GM12878 (cell line): Measurements from ENCODE around the gene HMOX1. TPM values are rescaled to one million over a fixed set of nuclear protein-coding genes. Genes with fewer than 3 reads are reported as not detected.
A peak's percentile ranks its signal among the peaks of the same experiment; 100 is the strongest.

Experiments
- ATAC-seq: fragments of 200-7000 bp; cut with Tn5 transposase; 3 replicates; pipeline ENCODE4 v1.9.1; 2020; ENCODE audit warnings: mild to moderate bottlenecking, moderate library complexity
- BruUV-seq: library from RNA; stranded (reverse); fragments of 400-500 nt; replicated peaks from 2 replicates; lab custom pipeline; 2021; lab: Mats Ljungman, UMichigan
- CTCF ChIA-PET: fragments of 300-600 bp; sonication (Branson Sonifier 250); formaldehyde crosslinking; extraction: SDS; loops from one replicate; lab custom pipeline; 2021; ENCODE audit warnings: inconsistent platforms; lab: Yijun Ruan, JAX
- POLR2A ChIA-PET: fragments of 350-600 bp; formaldehyde crosslinking; extraction: SDS; loops from one replicate; lab custom pipeline; 2021; ENCODE audit warnings: inconsistent platforms; lab: Charles Lee
- RAD21 ChIA-PET: fragments of 300-600 bp; sonication (Branson Sonifier 250); formaldehyde crosslinking; loops from one replicate; lab custom pipeline; 2023; ENCODE audit warnings: antibody characterized with exemption; ENCODE audit not compliant: unreplicated experiment; lab: Charles Lee
- SMC1A ChIA-PET: fragments of 300-600 bp; sonication (Branson Sonifier 250); formaldehyde crosslinking; loops from one replicate; lab custom pipeline; 2023; ENCODE audit not compliant: unreplicated experiment, uncharacterized antibody; lab: Charles Lee
- DNase-seq: peaks from one replicate; pipeline ENCODE4 v3.0.0-alpha.2; 2011; ENCODE audit warnings: low read depth, low spot score
- FAIRE-seq: peaks from 3 replicates; lab custom pipeline; 2011; peaks lifted over from hg19 to GRCh38; lab: Jason Lieb, UNC
- H2AFZ ChIP-seq: 2 replicates; pipeline ENCODE4 v1.6.0; 2011; ENCODE audit warnings: low read depth, low read length, control low read depth; ENCODE audit not compliant: control insufficient read depth
- H3K27ac ChIP-seq: 2 replicates; pipeline ENCODE4 v1.5.1; 2011; ENCODE audit warnings: control low read depth; ENCODE audit not compliant: control insufficient read depth, insufficient read depth
- H3K27me3 ChIP-seq, 2 experiments: replicated peaks in 1 of 2; 2 replicates each; pipeline versions ENCODE4 v1.6.0 to v1.6.1; 2011; ENCODE audit warnings: low read length in 1 of 2; ENCODE audit not compliant: control insufficient read depth in 2 of 2, insufficient read depth in 2 of 2
- H3K36me3 ChIP-seq, 2 experiments: 2 replicates each; pipeline ENCODE4 v1.5.1; 2011; ENCODE audit warnings: low read length in 1 of 2; ENCODE audit not compliant: control insufficient read depth in 2 of 2, insufficient read depth in 2 of 2
- H3K4me1 ChIP-seq: 2 replicates; pipeline ENCODE4 v1.6.1; 2011; ENCODE audit warnings: mild to moderate bottlenecking, low read length, moderate library complexity, mixed read lengths; ENCODE audit not compliant: control insufficient read depth, insufficient read depth
- H3K4me2 ChIP-seq: 2 replicates; pipeline ENCODE4 v1.6.0; 2011; ENCODE audit warnings: control low read depth; ENCODE audit not compliant: control insufficient read depth, insufficient read depth
- H3K4me3 ChIP-seq: fragments of 200-600 bp; sonication (generic); 2 replicates; pipeline ENCODE4 v1.5.1; 2016
- H3K79me2 ChIP-seq: 2 replicates; pipeline ENCODE4 v1.6.0; 2011; ENCODE audit warnings: low read length; ENCODE audit not compliant: control insufficient read depth, insufficient read depth
- H3K9ac ChIP-seq: 2 replicates; pipeline ENCODE4 v1.8.0; 2011; ENCODE audit warnings: low read length, control low read depth, mixed read lengths; ENCODE audit not compliant: control insufficient read depth, insufficient read depth
- H3K9me3 ChIP-seq: replicated peaks from 3 replicates; pipeline ENCODE4 v1.5.1; 2011; ENCODE audit warnings: mild to moderate bottlenecking, low read length; ENCODE audit not compliant: control insufficient read depth, insufficient read depth
- H4K20me1 ChIP-seq: 2 replicates; pipeline ENCODE4 v1.6.0; 2011; ENCODE audit not compliant: control insufficient read depth, insufficient read depth
- BMI1 ChIP-seq: fragments of 450-650 bp; IDR thresholded peaks from 2 replicates; pipeline ENCODE4 v1.6.1; 2016; ENCODE audit warnings: mild to moderate bottlenecking, moderate library complexity, borderline replicate concordance
- DPF2 ChIP-seq: fragments of 450-650 bp; IDR thresholded peaks from 2 replicates; pipeline ENCODE4 v1.6.1; 2017; ENCODE audit warnings: mild to moderate bottlenecking
- EED ChIP-seq: sonication (generic); IDR thresholded peaks from 2 replicates; pipeline ENCODE4 v1.6.1; 2016; ENCODE audit warnings: antibody characterized with exemption, low read depth
- FOS ChIP-seq: IDR thresholded peaks from 3 replicates; pipeline ENCODE4 v1.6.1; 2011; ENCODE audit warnings: borderline replicate concordance; ENCODE audit not compliant: insufficient read length; ENCODE audit errors: extremely low read depth
- GABPA ChIP-seq: IDR thresholded peaks from 2 replicates; pipeline ENCODE4 v1.6.1; 2014; ENCODE audit warnings: antibody characterized with exemption, low read depth, mild to moderate bottlenecking, inconsistent platforms
- HDAC6 ChIP-seq: fragments of 200-600 bp; sonication (generic); IDR thresholded peaks from one replicate; pipeline ENCODE4 v1.8.0; 2017; ENCODE audit warnings: antibody characterized with exemption; ENCODE audit not compliant: unreplicated experiment
- HDGF ChIP-seq: fragments of 450-650 bp; IDR thresholded peaks from 2 replicates; pipeline ENCODE4 v1.6.1; 2016; ENCODE audit warnings: antibody characterized with exemption
- IKZF2 ChIP-seq, 2 experiments: fragments of 450-650 bp; IDR thresholded peaks; 2 replicates each; pipeline ENCODE4 v1.6.1; 2017; ENCODE audit warnings: mild to moderate bottlenecking in 2 of 2, moderate library complexity in 2 of 2
- MEF2B ChIP-seq: fragments of 450-650 bp; IDR thresholded peaks from 2 replicates; pipeline ENCODE4 v1.6.1; 2018; ENCODE audit warnings: mild to moderate bottlenecking, moderate library complexity; ENCODE audit not compliant: partially characterized antibody, poor library complexity, severe bottlenecking
- NR2F1 ChIP-seq: fragments of 450-650 bp; conservative IDR thresholded peaks from 2 replicates; pipeline ENCODE4 v1.6.1; 2017; ENCODE audit warnings: mild to moderate bottlenecking
- PML ChIP-seq: IDR thresholded peaks from 2 replicates; pipeline ENCODE4 v1.6.1; 2012; ENCODE audit warnings: low read length, inconsistent platforms
- PRDM15 ChIP-seq: fragments of 450-650 bp; formaldehyde crosslinking; IDR thresholded peaks from 2 replicates; pipeline ENCODE4 v1.4.0; 2020; ENCODE audit warnings: mild to moderate bottlenecking, moderate library complexity
- RAD21 ChIP-seq: IDR thresholded peaks from 2 replicates; pipeline ENCODE4 v1.6.1; 2011; ENCODE audit warnings: mild to moderate bottlenecking, low read depth, low read length, moderate library complexity; ENCODE audit not compliant: insufficient read depth
- RUNX3 ChIP-seq: IDR thresholded peaks from 2 replicates; pipeline ENCODE4 v1.6.1; 2012; ENCODE audit warnings: low read length, inconsistent platforms
- SMAD5 ChIP-seq: IDR thresholded peaks from 2 replicates; pipeline ENCODE4 v1.6.1; 2016; ENCODE audit warnings: antibody characterized with exemption, low read depth
- SPI1 ChIP-seq: IDR thresholded peaks from 2 replicates; pipeline ENCODE4 v1.6.1; 2011; ENCODE audit warnings: low read depth, mild to moderate bottlenecking, low read length, moderate library complexity, borderline replicate concordance; ENCODE audit not compliant: insufficient read depth
- ZSCAN29 ChIP-seq: fragments of 450-650 bp; IDR thresholded peaks from 2 replicates; pipeline ENCODE4 v1.6.1; 2017; ENCODE audit warnings: mild to moderate bottlenecking, moderate library complexity
- WGBS: methylation state at CpG from one replicate; pipeline ENCODE4 v1.1.6; 2016; ENCODE audit warnings: low lambda C conversion rate; ENCODE audit not compliant: insufficient replicate concordance, insufficient coverage; ENCODE audit errors: missing lambda C conversion rate; 5-methylcytosine and 5-hydroxymethylcytosine counted together
- in situ Hi-C: fragments of 300-500 bp; cut with MboI; formaldehyde crosslinking; loops from 9 replicates; pipeline ENCODE4 v1.14.3; 2018; ENCODE audit warnings: mixed read lengths
- intact Hi-C: fragments of 100-400 bp; cut with micrococcal nuclease; formaldehyde crosslinking; loops from one replicate; pipeline ENCODE4 v1.14.2; 2022; ENCODE audit not compliant: unreplicated experiment
- polyA plus RNA-seq, 11 experiments: library from polyadenylated mRNA; depleted of rRNA in 4 of 11; unstranded in 6 of 11; stranded (reverse) in 5 of 11; fragments of >200 nt; fragmentation: Nextera tagmentation in 4 of 11; fragmentation: Illumina TruSeq in 1 of 11; extraction: Ambion mirVana in 4 of 11; extraction: Trizol in 1 of 11; gene quantifications; 1 replicate in 1 of 11; 2 replicates in 10 of 11; pipeline versions ENCODE4 v1.2.1 to v1.2.3, GENCODE V29; 2011 to 2016; ENCODE audit warnings: inconsistent platforms in 2 of 11, missing spikeins in 2 of 11, low read depth in 1 of 11
- total RNA-seq, 4 experiments: library from RNA; depleted of rRNA in 3 of 4; stranded (reverse); fragments of >200 nt in 3 of 4; fragmentation: Illumina TruSeq in 1 of 4; extraction: Trizol in 1 of 4; gene quantifications; 2 replicates each; pipeline versions ENCODE4 v1.2.1 to v1.2.3, GENCODE V29; 2013 to 2021
- TF ChIP-seq, protein P1 (sequence below): IDR thresholded peaks from 2 replicates; pipeline ENCODE4 v1.6.1; 2011; ENCODE audit warnings: borderline replicate concordance, low read depth, mild to moderate bottlenecking, moderate library complexity, mixed read lengths, low read length; ENCODE audit not compliant: insufficient read depth; ENCODE audit errors: extremely low read length
- TF ChIP-seq, protein P2 (sequence below): IDR thresholded peaks from 2 replicates; pipeline ENCODE4 v1.6.1; 2012; ENCODE audit warnings: low read depth, low read length, improper control_type of control experiment

The HMOX1 gene
- total and polyA plus RNA-seq, 10 of the 15 experiments (the other 5 are each of a cell fraction or from before 2014, with no cell fraction given): 1.5 to 36.7 (median 18.8) TPM

GRCh38 chr22:35353318-35353717 lies 27.6 kb upstream of the HMOX1 start:
- ATAC-seq (peak; percentile 27), FAIRE-seq (no peak), DNase-seq (no peak)
- POLR2A ChIA-PET: interaction anchor here (0.9 to 3.0 kb wide), 7 partner anchors 9 to 229 kb away, joined by 3 to 18 read pairs (median 4); no protein-coding TSS in a partner anchor
- Histone ChIP-seq H3K9me3 (no peaks in the 10 kb centered on the region; the same call in 2 of the 3 replicates), H3K9ac (no peak overlapping the region), H3K27me3 (no peaks in the 10 kb centered on the region), H4K20me1 (no peaks in the 10 kb centered on the region), H3K4me2 (peak overlapping the region; percentile 10; the same call in 1 of the 2 replicates), H3K27ac (peak overlapping the region; percentile 9; the same call in 1 of the 2 replicates), H3K79me2 (no peaks in the 10 kb centered on the region), H3K36me3 (no peaks in the 10 kb centered on the region; a peak in 1 of 4 replicates), H2AFZ (peak overlapping the region; percentile 21; the same call in 1 of the 2 replicates), H3K4me1 (peaks cover 43% of the 10 kb centered on the region), H3K4me3 (no peak overlapping the region)
- RAD21 ChIA-PET: interaction anchor here (0.6 to 4.4 kb wide), 16 partner anchors 9 to 295 kb away, joined by 3 to 112 read pairs (median 4); partner anchors contain the start of genes APOL6 and HMOX1
- no TSS peak for BruUV-seq
- in situ Hi-C loops: loop anchor here (5.0 to 10.0 kb wide), 4 partner anchors 229 to 771 kb away; no protein-coding TSS in a partner anchor
- intact Hi-C loops: loop anchor here (5.0 kb wide), 1 partner anchor 569 kb away; no protein-coding TSS in a partner anchor
- SMC1A ChIA-PET: interaction anchor here (0.5 to 4.2 kb wide), 8 partner anchors 18 to 230 kb away, joined by 3 to 67 read pairs (median 4); no protein-coding TSS in a partner anchor
- CTCF ChIA-PET: interaction anchor here (0.7 to 5.2 kb wide), 9 partner anchors 13 to 229 kb away, joined by 3 to 91 read pairs (median 4); partner anchors contain the start of gene HMOX1
- WGBS: 21% methylated on average over 12 of the region's 12 CpGs
- TF ChIP-seq EED: peak; percentile 91
- TF ChIP-seq SPI1: peak; percentile 80
- TF ChIP-seq, protein P1, sequence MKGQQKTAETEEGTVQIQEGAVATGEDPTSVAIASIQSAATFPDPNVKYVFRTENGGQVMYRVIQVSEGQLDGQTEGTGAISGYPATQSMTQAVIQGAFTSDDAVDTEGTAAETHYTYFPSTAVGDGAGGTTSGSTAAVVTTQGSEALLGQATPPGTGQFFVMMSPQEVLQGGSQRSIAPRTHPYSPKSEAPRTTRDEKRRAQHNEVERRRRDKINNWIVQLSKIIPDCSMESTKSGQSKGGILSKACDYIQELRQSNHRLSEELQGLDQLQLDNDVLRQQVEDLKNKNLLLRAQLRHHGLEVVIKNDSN: no peak
- no peak for TF ChIP-seq GABPA
- TF ChIP-seq, protein P2, sequence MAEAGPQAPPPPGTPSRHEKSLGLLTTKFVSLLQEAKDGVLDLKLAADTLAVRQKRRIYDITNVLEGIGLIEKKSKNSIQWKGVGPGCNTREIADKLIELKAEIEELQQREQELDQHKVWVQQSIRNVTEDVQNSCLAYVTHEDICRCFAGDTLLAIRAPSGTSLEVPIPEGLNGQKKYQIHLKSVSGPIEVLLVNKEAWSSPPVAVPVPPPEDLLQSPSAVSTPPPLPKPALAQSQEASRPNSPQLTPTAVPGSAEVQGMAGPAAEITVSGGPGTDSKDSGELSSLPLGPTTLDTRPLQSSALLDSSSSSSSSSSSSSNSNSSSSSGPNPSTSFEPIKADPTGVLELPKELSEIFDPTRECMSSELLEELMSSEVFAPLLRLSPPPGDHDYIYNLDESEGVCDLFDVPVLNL: no peak
- no peak for TF ChIP-seq SMAD5
- no peak for TF ChIP-seq PRDM15
- no peak for TF ChIP-seq NR2F1
- TF ChIP-seq HDGF: no peak
- TF ChIP-seq RAD21: no peak
- TF ChIP-seq HDAC6: no peak
- no peak for TF ChIP-seq ZSCAN29
- no peak for TF ChIP-seq PML
- TF ChIP-seq RUNX3: peak; percentile 38; the same call in 1 of the 2 replicates
- TF ChIP-seq DPF2: peak; percentile 71
- TF ChIP-seq FOS: no peak
- TF ChIP-seq MEF2B: no peak
- TF ChIP-seq IKZF2 (IDR thresholded peaks at IDR 0.05): peak; percentile 82 to 86
- TF ChIP-seq BMI1: peak; percentile 31; the same call in 1 of the 2 replicates
